ENCODE measurements around the gene SLC22A6.

Gene SLC22A6

GRCh38 chr11:63023222-63023814 is 38.6 kb upstream of the SLC22A6 start:
- no peak for TF ChIP-seq EZH2 (IDR thresholded peaks at IDR 0.05; ENCODE audit: borderline replicate concordance, low read length)
- no peak for TF ChIP-seq CTCF (IDR thresholded peaks at IDR 0.05; ENCODE audit: low read length)
- Histone ChIP-seq H3K27me3 (ENCODE audit: insufficient read depth, low read length) (no peaks in the 10 kb centered on the region), H3K4me2 (ENCODE audit: low read length) (no peak overlapping the region), H3K4me3 (ENCODE audit: low read depth, low read length, poor library complexity, severe bottlenecking) (no peak overlapping the region), H3K36me3 (ENCODE audit: insufficient read depth, low read length) (no peaks in the 10 kb centered on the region), H3K4me1 (ENCODE audit: insufficient read depth, low read length, severe bottlenecking) (no peaks in the 10 kb centered on the region), H3K27ac (ENCODE audit: low read depth, low read length, poor library complexity, severe bottlenecking) (no peak overlapping the region), H3K9ac (ENCODE audit: low read length) (no peak overlapping the region), H3K9me3 (ENCODE audit: low read length) (no peaks in the 10 kb centered on the region), H4K20me1 (ENCODE audit: insufficient read depth, low read length) (no peaks in the 10 kb centered on the region), H3F3A (ENCODE audit: insufficient read depth, low read length) (no peaks in the 10 kb centered on the region), H2AFZ (ENCODE audit: low read length) (no peak overlapping the region), H3K79me2 (ENCODE audit: insufficient read depth, low read length) (no peaks in the 10 kb centered on the region), H3K9me2 (ENCODE audit: low read depth, low read length) (no peaks in the 10 kb centered on the region)

- Histone ChIP-seq H3K79me2 (ENCODE audit: insufficient read depth, low read length) (no peaks in the 10 kb centered on the region), H3K9ac (ENCODE audit: low read length) (no peak overlapping the region), H3F3A (ENCODE audit: insufficient read depth, low read length) (no peaks in the 10 kb centered on the region), H2AFZ (ENCODE audit: low read length) (no peak overlapping the region), H3K4me3 (ENCODE audit: low read depth, low read length, poor library complexity, severe bottlenecking) (no peak overlapping the region), H3K36me3 (ENCODE audit: insufficient read depth, low read length) (no peaks in the 10 kb centered on the region), H3K9me3 (ENCODE audit: low read length) (no peaks in the 10 kb centered on the region), H3K4me1 (ENCODE audit: insufficient read depth, low read length, severe bottlenecking) (no peaks in the 10 kb centered on the region), H3K9me2 (ENCODE audit: low read depth, low read length) (no peaks in the 10 kb centered on the region), H3K27me3 (ENCODE audit: insufficient read depth, low read length) (0 out of 2 replicates have a peak, but pooled peaks cover under 1% of the 10 kb centered on the region), H4K20me1 (ENCODE audit: insufficient read depth, low read length) (no peaks in the 10 kb centered on the region), H3K4me2 (ENCODE audit: low read length) (no peak overlapping the region), H3K27ac (ENCODE audit: low read depth, low read length, poor library complexity, severe bottlenecking) (no peak overlapping the region)
- TF ChIP-seq EZH2 (IDR thresholded peaks at IDR 0.05; ENCODE audit: borderline replicate concordance, low read length) (no peak), CTCF (IDR thresholded peaks at IDR 0.05; ENCODE audit: low read length) (no peak)
Observed at GRCh38 chr11:63022441-63022840, 37.7 kb upstream of the SLC22A6 start.

- no peaks in the 10 kb centered on the region for H3K9me3 ChIP-seq (ENCODE audit: low read length)
- no peak overlapping the region for H3K9ac ChIP-seq (ENCODE audit: low read length)
- H2AFZ ChIP-seq (ENCODE audit: low read length), result no peak overlapping the region
Observed at GRCh38 chr11:63020671-63021291, 36.0 kb upstream of the SLC22A6 start.

More at GRCh38 chr11:63020671-63021291, 36.0 kb upstream of the SLC22A6 start:
- no peaks in the 10 kb centered on the region for H3K79me2 ChIP-seq (ENCODE audit: insufficient read depth, low read length)
- H3K9me2 ChIP-seq (ENCODE audit: low read depth, low read length), result no peaks in the 10 kb centered on the region
- H3F3A ChIP-seq (ENCODE audit: insufficient read depth, low read length), result no peaks in the 10 kb centered on the region
- no peak overlapping the region for H3K27ac ChIP-seq (ENCODE audit: low read depth, low read length, poor library complexity, severe bottlenecking)
- no peak overlapping the region for H3K4me3 ChIP-seq (ENCODE audit: low read depth, low read length, poor library complexity, severe bottlenecking)
- no peaks in the 10 kb centered on the region for H3K36me3 ChIP-seq (ENCODE audit: insufficient read depth, low read length)
- 0 out of 2 replicates have a peak, but pooled peaks cover 3% of the 10 kb centered on the region for H3K27me3 ChIP-seq (ENCODE audit: insufficient read depth, low read length)
- H4K20me1 ChIP-seq (ENCODE audit: insufficient read depth, low read length), result no peaks in the 10 kb centered on the region
- TF ChIP-seq EZH2 (IDR thresholded peaks at IDR 0.05; ENCODE audit: borderline replicate concordance, low read length) (no peak), CTCF (IDR thresholded peaks at IDR 0.05; ENCODE audit: low read length) (peak; percentile 56)
- H3K4me1 ChIP-seq (ENCODE audit: insufficient read depth, low read length, severe bottlenecking), result no peaks in the 10 kb centered on the region
- no peak overlapping the region for H3K4me2 ChIP-seq (ENCODE audit: low read length)

Data from OCI-LY1 (cell line).